Daoy (cell line): Measurements from ENCODE around the gene C1orf94. TPM values are rescaled to one million over a fixed set of nuclear protein-coding genes. Genes with fewer than 3 reads are reported as not detected.
A peak's percentile ranks its signal among the peaks of the same experiment; 100 is the strongest.
"Not testable (repeated sequence)": the region's sequence is repeated elsewhere in the genome, so short reads cannot be mapped to it uniquely, and the experiment has no call there.

Source experiments
- DNase-seq: peaks from one replicate; pipeline ENCODE4 v3.0.0-alpha.2; 2015; ENCODE audit warnings: low read depth
- total RNA-seq: library from RNA; depleted of rRNA; stranded (reverse); fragments of >200 nt; shearing (Covaris generic); gene quantifications from 2 replicates; pipeline ENCODE4 v1.2.3, GENCODE V29; 2014

Gene C1orf94
- total RNA-seq, 1 experiment from 2014 or later: 0.06 TPM

DNA sequence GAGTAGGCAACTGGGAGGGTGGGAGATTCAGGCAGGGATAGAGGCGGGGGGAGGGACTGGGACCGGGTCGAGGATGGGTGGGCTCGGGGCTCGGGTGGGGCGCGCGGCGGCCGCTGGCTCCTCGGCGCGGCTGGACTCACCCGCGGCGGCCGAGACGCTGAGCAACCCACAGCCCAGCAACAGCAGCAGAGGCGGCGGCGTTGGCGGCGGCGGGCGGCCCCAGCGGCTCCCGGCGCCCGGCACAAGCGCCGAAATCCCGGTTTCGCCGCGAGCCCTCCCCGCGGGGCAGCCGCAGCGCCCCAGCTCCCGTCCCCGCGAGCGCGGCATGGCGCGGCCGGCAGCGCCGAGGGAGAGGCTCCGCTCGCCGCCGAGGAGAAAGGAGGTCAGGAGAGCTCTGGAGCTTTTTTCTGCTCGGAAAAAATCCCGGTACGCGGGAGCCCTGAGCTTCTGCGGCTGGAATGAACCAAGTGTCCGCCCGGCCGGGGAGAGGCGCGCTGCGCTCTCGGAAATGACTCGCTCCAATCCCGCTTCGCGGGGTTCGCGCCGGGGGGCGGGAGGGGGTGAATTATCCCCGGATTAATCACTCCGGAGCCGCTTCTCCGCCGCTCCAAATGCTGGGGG is 11.8 kb upstream of the C1orf94 start, which contains the start of gene CSMD2:
TSS of gene CSMD2 (minus strand) at position 460 of the 621 bp plus-strand sequence. CDS start at position 327, 133 bp downstream.
- peak; percentile 72 for DNase-seq

DNA sequence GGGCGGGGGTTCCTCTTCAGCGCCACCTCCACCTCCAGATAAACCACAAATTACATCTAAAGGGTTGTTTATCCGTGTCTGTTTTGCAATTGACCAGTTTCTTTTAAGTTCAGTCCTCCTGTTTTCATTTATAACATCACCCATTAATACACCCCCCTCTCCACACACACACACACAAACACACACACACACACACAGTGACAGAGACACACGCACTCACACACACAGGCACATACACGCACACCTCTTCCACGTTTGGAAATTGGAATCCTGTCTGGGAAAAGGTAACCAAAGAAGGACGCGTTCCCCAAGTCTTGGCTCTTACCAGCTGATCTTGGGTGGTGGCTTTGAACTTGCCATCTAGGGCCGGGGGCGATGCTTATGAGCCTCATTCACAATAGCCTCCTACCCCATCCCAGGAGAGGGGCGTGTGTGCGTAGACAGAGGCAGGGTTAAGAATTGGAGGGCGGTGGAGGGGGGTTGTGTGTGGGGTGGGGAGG is 11.2 kb upstream of the C1orf94 start:
- DNase-seq: peak; percentile 13

- peak; percentile 9 for DNase-seq
Observed at GRCh38 chr1:34166191-34166624, 10.5 kb upstream of the C1orf94 start.

GRCh38 chr1:34166625-34167361 is 9.9 kb upstream of the C1orf94 start:
- DNase-seq: peak; percentile 60

DNA sequence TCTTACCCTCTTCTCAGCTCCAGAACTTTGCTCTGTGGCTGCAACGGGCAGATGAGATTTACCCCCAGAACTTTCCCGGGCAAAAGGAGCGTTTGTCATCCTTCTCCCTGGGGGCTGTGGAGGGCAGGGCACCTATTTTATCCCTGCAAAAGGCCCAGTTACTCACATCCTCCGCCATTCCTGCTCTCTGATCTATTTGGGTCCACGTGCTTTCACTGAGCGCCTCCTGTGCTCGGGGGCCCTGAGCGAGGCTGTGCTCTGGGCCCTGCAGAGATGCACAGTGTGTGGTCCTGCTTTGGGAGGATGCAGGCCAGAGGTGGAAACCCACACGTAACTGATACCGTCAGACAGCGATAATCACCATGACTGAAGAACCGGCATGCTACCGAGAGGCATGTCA is 9.3 kb upstream of the C1orf94 start:
- no peak for DNase-seq

DNA sequence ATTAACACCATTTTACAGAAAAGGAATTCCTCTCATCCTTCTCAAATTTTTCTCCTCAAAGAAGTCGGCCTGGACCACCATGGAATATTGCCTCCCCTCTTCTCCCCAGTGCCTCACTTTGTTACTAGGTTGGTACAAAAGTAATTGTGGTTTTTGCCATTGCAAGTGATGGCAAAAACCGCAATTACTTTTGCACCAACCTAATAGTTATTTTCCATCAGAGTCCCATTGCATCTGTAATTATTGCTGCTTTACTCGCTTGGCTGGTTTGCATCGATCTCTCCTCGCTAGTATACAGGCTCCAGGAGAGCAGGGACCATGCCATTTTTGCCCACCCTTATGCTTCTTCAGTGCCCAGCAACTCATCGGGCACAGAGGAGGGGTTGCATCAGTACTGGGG is 963 bp upstream of the C1orf94 start:
- no peak for DNase-seq

- no peak for DNase-seq
Observed at GRCh38 chr1:34178072-34178471, 1.4 kb downstream of the C1orf94 start.

- not testable (repeated sequence) for DNase-seq
Observed at GRCh38 chr1:34183381-34183780, 6.7 kb downstream of the C1orf94 start.

GRCh38 chr1:34186741-34187494 is 10.2 kb downstream of the C1orf94 start:
- DNase-seq: peak; percentile 22

DNA sequence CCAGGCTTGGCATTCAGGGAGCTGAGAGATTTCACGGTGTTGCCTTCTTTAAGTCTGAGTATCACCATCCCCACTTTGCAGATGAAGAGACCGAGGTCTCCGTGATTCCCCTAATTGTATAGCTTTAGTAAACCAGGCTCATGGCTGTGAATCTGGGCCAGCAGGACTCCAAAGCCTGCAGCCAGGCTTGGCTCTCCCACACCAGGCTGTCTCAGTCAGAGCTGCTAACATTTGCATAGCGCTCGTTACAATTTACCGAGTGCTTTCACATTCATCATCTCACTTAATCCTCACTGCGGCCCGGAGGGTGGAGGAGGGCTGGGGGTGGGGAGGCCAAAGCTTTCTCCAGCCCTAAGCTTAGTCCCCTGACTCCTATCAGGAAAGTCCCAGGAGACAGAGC is 11.7 kb downstream of the C1orf94 start:
- DNase-seq: no peak

DNA sequence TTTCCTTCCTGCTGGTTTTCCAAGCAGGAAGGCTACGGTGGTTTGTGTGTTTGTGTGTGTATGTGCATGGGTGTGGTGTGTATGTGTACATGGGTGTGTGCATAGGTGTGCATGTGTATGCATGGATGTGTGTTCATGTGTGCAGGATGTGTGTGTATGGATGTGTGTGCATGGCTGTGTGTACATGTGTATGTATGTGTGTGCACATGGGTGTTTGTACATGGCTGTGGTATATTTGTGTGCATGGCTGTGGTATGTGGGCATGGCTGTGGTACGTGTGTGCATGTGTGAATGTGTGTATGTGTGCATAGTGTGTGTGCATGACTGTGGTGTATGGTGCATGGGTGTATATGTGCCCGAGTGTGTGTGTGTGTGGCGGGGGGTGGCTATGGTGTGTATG is 12.3 kb downstream of the C1orf94 start:
- DNase-seq: no peak

DNA sequence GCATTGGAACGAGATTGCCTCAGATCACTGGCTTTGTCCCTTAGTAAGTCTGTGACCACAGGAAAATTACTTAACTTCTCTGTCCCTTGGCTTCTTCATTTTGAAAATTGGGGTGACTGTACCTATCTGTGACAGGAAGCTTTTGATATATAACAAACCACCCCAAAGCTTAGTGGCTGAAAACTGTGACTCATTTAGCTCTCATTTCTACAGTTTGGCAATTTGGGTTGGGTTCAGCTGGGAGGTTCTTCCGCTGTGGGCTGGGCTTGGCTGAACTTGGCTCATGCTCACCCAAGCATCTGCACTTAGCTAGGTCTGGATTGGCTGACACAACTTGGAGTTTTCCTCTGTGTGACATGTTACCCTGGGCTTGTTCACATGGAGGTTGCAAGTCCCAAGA is 14.0 kb downstream of the C1orf94 start:
- peak; percentile 17 for DNase-seq

GRCh38 chr1:34192621-34193020 is 15.9 kb downstream of the C1orf94 start:
- no peak for DNase-seq

DNA sequence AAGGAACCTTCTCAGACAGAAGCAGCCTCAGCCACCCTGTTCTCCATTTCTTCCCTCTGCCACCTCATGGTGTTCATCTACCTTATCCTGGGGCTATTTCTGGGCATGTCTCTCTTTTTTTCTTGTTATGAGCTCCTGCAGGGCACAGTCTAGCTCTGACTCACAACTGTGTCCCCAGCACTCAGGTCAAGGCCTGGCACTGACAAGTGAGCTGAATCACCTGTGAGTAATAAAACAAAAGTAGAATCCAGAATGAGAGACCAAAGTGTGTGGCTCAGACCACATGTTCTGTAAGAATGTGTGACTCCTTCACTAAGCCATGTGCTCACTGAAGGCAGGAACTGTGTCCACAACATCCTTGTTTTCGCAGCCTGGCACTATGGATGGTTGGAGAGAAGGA is 23.2 kb downstream of the C1orf94 start:
- peak; percentile 84 for DNase-seq

GRCh38 chr1:34212673-34213072 is 36.0 kb downstream of the C1orf94 start:
- DNase-seq: no peak

DNA sequence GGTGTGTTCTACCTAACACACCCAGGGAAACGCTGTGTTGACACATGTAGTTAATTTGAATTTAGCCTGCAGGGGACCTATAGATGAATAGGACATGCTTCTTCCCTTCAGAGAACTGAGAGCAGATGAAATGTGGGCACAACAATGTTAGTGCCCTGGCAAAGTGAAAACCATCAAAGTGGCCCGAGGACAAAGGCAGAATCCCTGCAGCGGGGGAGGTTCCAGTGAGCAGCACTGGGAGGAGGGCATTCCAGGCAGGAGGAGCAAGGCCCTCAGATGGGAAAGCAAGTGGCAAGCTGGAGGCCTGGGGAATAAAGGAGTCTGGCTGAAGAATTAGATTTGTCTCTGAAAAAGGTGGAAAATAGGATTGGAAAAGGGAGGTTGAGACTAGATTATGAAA is 37.2 kb downstream of the C1orf94 start:
- no peak for DNase-seq

DNA sequence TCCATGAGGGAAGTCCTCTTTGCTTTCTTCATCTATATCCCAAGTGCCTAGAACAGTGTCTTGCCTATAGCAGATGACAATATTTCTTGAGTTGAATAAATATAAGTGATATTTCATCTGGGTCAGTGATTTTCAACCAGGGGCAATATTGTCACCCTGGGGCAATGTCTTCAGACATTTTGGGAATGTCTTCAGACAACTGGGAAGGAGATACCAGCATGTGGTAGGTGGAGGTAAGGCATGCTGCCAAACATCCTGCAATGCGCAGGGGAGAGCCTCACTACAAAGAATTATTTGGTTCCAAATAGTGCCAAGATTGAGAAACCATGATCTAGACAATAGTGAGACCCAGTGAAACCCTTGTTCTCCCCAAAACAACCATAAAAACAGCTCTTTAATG is 54.7 kb downstream of the C1orf94 start:
- DNase-seq: no peak

GRCh38 chr1:34235594-34235993 is 58.9 kb downstream of the C1orf94 start:
- no peak for DNase-seq

DNA sequence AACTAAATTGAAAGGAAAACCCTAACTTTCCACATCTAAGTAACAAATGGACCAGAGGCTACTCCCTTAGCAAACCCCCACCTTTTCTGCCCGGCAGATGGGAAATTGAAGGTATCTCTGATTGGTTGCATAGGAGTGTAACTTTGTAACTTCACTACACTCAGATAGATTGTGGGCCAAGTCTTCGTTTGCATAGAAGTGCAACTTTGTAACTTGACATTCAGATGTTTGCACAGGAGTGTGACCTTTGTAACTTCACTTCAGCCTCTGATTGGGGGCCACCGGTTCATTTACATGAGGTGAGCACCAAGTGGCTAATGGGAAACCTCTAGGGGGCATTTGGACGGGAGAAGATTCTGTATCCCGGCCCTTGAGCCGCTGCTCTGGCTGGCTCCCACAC is 59.4 kb downstream of the C1orf94 start:
- DNase-seq: no peak

DNA sequence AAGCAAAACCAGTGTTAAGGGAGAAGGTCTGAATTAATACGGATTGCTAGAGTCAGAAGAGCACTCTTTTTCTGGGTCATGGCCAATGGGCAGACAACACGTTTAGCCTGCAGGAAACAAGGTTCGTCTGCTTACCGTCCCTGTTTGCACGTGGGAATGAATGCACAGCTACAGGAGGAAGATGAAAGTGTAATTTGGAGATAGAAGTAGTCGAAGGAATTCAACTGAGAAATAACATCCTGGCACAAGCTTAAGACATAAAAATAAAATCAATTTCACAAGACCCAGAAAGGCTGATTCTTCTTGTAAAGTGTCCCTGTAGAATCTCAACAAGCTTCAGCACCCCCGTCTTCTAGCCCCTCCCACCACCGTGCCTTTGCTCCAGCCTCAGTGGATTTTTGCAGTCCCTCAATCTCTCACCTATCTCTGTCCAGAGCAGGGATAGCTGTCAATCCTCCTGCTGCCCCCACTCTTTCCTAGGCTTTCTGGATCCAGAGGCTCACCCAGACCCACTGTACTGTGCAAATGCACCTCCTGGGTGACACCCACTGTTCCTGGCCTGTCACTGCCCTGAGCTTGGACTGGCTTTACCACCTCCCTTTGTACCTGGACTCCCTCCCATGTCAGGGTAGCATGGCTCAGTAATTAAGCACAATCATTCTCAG is 60.6 kb downstream of the C1orf94 start:
- no peak for DNase-seq

DNA sequence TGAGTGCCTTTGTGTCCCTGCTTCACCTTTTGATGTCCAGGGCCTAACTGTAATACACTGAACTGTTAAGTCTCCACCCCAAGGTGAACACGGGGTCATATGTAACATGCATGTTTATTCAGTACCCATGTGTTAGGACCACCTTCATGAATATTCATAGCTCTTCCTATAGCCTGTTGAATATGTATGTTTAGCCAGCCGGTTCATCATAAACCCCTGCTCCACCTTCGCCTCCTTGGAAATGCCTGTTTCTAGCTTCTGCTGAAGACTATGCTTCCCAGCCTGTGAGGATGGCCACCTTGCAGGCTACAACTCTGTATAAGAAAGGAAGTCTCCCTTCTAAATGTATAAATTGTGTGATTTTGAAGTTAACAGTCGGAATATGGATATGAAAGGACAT is 69.3 kb downstream of the C1orf94 start:
- DNase-seq: no peak

GRCh38 chr1:34250342-34250741 is 73.6 kb downstream of the C1orf94 start:
- DNase-seq: no peak
